HG03442 (cell line): ENCODE data around the gene SPNS3.

Source experiments
- ATAC-seq: cut with Tn5 transposase; IDR thresholded peaks from one replicate; pipeline ENCODE4 v1.9.1; 2021; ENCODE audit warnings: mild to moderate bottlenecking, moderate library complexity; ENCODE audit not compliant: unreplicated experiment

Gene SPNS3

DNA sequence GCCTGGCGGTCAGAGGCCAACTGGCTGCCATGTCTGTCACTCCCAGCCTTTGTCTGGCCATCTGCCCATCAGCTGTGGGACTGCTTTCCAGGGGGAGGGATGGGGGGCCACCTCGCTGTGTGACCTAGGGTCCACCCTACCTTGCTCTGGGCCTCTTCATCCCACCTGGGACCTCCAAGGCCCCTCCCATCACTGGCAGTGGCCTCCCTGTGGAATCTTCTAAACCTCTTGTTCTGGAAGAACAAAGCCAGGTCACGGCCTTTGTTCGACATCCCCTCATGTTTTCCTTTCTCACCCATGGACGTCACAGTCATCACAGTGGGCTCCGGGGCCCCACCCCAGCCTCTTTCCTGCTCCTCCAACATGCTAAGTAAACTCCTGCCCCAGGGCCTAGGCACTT lies 88.9 kb downstream of the SPNS3 start:
- no peak for ATAC-seq

DNA sequence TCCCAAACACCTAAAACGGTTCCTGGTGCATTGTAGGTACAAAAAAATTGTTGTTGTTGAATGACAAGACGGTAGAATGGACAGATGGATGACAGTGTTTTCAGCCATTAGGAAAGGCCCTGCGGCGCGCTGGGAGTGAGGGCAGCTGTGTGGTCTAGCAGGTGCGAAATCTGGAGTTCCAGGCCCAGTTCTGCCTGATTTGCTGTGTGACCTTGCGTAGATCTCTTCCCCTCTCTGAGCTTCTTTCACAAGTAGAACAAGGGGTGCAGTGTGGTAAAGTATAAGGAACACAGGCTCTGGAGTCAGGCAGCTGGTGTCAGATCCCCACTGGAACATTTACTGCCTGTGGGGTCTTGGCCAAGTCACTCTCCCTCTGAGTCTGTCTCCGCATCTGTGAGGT lies 90.2 kb downstream of the SPNS3 start:
- no peak for ATAC-seq

DNA sequence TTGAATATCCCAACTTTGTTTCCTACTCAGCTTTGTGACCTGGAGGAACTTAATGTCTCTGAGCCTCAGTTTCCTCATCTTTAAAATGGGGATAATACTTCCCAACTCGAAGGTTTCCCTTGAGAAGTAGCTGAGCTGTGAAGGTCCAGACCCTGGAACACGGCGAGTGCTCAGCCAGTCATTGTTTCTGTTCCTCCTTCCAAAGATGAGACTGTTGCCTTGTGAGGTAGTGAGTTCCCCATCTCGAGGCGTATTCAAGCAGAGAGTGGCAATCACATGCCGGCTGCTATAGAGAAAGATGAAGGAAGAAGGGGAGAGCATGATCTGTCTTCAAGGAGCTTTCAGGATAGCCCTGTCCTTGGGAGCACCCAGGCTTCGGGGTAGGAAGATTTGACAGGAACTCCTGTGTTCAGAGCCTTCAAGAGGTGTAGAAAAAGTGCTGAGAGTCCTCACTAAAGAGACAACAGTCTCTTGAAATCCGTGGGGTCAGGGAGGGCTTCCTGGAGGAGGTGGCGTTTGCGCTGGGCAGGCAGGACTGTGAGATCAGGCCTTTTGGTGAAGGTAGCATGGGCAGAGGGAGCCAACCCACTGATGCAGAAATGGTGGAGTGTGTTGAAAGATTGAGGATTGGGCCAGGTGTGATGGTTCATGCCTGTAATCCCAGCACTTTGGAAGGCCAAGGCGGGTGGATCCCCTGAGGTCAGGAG lies 92.1 kb downstream of the SPNS3 start:
- no peak for ATAC-seq

DNA sequence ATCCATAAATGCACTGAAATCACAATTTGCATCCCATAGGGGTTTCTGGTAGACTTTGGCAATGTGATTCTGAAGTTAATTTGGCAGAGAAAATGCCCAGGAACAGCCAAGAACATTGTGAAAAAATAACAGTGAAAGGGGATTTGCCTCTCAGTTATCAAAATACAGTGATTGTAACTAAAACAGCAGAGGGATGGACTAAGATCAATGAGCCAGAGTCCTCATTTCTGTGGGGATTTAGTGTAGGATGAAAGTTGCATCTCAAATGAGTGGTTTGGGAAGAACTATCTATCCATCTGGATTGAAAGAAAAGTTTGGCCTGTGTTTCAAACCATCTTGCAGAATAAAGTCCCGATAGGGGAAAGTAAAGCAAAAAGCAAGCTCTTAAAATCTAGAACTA lies 93.4 kb downstream of the SPNS3 start:
- ATAC-seq, result no peak

DNA sequence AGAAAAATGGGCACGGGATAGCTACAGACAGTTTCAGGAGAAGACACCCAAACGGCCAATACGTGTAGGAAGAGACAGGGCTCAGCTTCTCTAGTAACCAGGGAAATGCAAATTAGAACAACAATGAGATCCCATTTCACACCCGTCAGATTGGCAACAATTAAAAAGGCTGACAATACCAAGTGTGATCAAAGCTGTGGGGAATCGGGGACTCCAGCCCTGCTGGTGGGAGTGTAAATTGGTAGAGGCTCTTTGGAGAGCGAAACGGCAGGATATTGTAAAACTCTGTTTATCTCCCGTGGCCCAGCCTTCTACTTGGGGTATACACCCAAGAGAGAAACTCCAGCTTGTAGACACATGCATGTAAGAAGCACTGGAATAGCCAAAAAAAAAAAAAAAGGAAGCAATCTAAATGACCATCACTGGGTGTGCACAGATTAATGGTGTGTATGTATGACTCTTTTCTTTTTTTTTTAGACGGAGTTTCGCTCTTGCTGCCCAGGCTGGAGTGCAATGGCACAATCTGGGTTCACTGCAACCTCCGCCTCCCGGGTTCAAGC lies 93.9 kb downstream of the SPNS3 start:
- ATAC-seq, result no peak

DNA sequence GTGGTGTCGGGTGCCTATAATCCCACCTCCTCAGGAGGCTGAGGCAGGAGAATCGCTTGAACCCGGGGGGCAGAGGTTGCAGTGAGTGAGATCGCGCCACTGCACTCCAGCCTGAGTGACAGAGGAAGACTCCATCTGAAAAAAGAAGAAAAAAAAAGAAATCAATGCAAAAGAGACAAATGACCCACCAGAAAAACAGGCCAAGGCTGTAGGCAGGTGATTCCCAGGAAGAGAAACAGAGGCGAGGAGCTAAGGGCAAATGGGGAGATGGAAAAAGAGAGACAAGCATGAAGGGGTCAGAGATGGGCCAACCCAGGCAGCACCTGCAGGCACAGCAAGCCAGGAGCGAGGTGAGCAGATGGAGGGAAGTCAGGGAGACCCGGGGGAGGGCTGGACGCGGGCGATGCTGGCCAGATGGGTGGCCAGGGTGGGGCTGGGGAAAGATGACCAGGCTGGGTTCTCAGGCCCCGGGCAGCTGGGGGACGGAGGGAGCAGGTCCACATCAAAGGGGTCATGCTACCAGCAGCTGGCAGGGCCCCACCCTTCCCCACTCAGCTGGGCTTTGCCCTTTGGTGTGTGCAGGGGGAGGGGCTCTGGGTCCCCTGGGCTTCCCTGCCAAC lies 95.9 kb downstream of the SPNS3 start:
- no peak for ATAC-seq

DNA sequence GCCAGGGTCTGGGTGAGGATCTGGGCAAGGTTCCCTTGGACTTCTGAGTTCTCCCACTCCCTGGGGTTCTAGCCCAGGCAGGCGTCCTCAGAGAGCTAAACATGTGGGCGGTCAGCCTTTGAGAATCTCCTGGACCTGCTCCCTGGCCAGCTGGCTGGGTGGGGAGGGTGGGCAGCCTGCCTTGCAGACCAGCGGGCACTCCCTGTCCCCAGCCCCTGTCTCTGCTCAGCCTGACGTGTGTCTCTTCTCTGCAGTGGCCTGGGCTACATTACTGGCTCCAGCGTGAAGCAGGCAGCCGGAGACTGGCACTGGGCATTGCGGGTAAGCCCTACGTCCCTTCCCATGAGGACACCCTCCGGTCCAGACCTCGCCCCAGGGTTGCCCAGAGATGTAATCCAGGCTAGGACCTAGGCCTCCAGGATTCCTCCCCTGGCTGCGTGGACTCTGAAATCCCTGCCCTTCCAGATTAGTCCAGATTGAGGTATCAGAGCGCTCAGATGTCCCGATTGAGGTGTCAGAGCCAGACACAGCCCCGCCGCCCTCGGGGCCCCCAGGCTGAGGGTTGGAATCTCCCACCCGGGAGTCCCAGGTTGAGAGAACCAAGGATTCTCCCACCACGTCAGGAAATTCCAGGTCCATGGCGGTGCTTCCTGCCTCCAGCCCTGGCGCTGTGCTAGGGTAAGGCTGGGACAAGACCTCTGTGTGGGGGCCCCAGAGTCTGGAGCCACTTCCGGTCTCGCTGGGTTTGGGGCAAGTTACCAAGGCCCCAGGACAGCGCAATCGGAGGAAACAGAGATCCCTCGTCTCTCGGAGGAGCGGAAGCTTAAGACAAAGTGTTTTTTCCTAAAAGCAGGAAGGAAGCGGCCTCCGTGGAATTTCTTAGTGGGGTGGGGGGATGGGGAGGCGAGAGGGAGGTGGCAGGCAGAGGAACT lies 97.3 kb downstream of the SPNS3 start:
- no peak for ATAC-seq

DNA sequence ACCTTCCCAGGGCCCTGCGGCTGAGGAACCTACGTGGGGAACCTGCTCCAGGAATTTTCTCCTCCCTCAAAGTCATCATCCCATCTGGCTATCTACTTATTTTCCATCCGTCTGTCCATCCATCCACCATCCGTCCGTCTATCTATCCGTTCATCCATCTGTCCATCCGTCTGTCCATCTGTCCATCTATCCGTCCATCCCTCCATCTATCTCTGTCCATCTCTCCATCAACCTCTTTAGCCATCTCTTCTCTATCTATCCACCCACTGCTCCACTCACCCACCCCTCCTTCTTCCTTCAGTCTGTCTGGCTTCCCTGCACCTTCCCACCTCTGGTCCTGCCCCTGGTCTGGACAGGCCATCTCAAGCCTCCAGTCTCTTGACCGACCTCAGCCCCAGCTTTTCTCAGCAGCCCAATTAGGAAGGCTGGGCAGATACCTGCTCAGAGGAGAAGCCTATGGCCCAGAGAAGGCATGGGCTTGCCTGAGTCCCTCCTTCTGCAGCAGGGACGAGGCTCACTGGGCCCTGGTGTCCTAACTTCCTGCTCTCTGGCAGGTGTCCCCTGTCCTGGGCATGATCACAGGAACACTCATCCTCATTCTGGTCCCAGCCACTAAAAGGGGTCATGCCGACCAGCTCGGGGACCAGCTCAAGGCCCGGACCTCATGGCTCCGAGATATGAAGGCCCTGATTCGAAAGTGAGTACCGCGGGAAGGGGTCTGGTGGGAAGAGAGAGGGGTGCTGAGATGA lies 98.4 kb downstream of the SPNS3 start:
- no peak for ATAC-seq

DNA sequence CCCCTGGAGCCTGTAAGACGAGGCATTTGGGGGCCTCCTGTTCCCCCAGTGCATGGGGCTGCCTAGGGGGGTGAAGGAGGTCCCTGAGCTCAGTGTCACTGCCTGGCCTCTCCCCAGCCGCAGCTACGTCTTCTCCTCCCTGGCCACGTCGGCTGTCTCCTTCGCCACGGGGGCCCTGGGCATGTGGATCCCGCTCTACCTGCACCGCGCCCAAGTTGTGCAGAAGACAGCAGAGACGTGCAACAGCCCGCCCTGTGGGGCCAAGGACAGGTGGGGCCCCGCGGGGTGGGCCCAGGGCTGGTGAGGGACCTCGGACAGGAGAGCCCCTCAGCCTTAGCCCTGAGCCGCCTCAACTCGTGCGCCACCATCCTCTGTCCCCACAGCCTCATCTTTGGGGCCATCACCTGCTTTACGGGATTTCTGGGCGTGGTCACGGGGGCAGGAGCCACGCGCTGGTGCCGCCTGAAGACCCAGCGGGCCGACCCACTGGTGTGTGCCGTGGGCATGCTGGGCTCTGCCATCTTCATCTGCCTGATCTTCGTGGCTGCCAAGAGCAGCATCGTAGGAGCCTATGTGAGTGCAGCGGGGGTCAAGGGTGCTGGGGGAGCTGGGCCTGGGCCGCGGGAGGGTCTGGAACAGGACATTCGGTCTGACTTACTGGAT lies 99.3 kb downstream of the SPNS3 start:
- no peak for ATAC-seq

DNA sequence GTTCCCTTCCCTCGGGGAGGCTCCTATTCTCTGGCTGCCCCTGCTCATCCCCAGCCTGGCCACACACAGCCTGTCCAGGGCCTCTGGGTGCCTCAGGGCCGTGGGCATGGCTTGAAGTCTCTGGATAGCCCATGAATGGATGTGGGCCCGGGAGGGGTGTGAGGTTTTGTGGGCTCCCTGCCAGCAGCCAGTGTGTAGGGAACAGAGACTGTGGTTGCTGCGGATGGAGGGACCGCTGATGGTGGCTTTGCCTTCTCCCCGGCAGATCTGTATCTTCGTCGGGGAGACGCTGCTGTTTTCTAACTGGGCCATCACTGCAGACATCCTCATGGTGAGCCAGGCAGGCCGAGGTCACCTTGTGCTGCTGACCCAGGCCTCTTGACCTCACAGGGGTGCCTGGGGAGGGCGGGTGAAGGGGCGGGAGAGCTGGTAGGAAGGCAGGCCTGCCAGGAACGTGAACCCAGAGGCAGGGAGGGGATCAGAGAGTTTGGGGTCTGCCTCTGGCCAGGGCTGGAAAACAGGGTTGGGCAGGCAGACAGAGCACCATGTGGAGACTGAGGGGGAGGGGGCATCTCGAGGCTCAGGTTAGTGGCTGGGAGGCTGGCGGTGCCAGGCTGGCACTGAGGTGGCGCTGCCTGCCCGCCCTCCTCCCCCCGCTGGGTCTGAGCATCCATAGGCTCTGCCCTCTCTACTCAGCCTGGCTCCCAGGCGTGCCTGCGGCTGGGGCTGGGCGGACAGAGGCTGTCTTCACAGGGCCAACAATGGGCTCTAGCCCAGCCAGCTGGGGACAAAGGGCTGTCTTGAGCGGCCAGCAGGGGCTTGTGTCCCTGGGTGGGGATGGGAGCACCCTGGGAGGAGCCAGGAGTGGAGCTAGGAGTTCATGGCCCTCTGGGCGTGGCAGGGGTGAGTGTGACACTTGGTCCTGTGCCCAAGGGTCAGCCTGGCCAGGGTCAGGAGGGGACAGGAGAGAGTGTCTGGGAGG lies 100.1 kb downstream of the SPNS3 start:
- no peak for ATAC-seq

DNA sequence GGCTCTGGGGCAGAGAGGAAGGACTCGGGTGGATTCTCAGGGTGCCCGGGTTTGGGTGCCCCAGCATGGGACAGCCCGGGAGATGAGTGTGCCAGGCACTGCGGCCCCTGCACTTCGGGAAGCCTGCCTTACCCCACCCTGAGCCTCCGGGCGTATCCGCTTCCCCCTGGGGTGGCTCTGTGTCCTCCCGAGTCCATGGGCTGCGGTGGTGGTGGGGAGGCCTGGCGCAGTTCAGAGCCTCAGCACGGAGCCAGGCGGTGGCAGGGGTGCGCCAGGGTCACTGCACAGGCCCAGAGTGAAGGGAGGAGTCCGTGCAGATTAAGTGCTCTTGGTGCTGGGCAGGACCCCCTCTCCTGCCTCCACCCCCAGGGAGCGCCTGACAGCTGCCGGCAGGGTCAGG lies 100.8 kb downstream of the SPNS3 start:
- no peak for ATAC-seq

DNA sequence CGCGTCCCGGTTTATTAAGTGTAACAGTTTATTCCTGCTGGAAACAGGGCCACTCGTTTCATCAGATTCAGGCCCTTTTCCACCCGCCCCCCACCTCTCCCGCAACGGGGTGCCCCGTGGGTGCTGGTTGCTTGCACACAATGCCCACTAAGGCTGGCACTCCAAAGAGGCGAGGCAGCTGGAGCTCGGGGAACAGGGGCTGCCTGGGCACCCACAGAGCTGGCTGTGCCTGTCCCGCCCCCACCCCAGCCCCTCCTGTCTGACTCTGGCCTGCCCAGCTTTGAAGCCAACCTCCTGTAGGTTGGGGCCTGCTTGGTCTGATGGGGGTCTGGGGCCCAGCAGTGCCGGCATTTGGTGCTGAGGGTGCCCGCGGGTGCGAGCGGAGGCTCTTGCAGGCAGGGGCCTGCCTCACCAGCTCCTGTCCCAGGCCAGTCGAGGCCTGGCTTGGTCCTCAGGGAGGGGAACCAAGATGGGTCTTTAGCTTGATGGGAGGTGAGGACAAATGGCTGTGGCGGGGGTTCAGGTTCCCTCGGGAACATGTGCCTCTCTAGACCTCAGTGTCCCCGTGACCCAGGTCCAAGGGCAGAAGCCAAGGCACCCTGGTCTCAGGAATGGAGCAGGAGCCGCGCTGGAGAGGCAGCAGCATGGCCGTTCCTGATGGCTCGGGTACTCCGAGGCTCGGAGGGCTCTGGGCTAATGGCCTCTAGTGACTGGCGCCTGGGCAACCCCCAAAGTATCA lies 101.4 kb downstream of the SPNS3 start:
- no peak for ATAC-seq

DNA sequence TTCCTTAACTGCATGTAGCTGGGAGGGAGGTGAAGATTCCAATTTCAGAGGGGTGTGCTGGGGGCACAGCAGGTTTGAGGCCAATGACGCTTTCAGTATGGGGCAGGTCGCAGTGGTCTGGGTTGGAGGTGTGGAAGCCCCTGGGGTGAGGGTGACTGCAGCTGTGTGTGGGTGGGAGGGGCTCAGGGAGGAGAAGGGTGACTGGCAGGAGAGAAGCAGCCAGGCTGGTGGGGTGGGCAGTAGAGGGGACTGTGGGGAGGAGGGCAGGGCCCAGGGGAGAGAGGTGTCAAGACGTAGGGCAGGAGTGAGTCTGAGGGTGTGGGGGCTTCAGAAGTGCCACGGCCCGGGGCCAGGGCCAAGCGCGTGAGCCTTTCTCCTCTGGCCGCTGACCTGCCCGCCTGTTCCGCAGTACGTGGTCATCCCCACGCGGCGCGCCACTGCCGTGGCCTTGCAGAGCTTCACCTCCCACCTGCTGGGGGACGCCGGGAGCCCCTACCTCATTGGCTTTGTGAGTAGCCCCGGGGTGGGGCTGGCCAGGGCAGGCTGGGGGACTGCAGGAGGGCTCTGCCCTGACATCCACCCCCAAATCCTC lies 102.0 kb downstream of the SPNS3 start:
- ATAC-seq, result no peak

DNA sequence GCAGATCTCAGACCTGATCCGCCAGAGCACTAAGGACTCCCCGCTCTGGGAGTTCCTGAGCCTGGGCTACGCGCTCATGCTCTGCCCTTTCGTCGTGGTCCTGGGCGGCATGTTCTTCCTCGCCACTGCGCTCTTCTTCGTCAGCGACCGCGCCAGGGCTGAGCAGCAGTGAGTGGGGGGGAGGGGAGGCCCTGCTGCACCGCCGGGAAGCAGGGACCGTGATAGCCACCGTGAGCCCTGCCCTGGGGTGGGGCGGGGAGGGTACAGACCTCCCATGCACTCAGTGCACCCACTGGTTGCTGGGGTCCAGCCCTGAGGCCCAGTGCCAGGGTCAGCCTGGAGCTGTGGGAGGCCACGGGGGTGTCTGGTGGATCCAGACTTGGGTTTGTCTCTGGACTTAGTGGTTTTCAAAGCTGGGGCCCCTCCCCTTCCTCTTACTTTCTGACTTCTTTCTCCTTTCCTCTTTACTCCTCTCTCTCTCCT lies 102.6 kb downstream of the SPNS3 start:
- ATAC-seq, result no peak

DNA sequence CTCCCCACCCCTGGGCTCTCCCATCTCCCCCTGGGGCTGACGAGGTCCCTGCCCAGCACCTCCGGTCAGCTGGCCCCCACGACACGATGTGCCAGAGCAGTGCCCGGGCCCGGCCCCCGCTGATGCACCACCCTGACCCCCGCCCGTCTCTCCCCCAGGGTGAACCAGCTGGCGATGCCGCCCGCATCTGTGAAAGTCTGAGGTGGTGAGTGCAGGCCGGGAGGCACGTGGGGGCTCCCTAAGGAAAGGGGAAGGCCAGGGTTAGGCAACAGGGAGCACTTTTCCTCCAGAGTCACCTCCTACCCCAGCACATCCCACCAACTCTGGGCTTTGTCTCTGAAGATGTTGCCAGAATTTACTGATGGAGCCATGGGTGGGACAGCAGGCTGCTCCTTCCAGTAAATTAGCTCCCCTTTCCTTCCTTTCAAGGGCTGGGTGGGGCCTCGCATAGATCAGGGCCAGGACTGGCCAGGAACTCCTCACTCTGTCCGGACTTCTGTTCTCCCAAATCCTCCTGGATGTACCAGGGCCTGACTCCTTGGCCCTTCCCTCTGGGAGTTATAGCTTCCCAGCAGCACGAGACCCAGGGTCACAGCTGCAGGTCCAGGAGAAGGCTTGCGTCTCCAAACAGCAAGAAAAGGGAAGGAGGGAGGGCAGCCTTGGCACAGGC lies 103.1 kb downstream of the SPNS3 start:
- ATAC-seq, result no peak
